MM.1S (cell line): ENCODE results near the gene RANBP10.

Experiments
- DNase-seq: peaks from one replicate; pipeline ENCODE4 v3.0.0-alpha.2; 2015
- H2AFZ ChIP-seq: fragments of 300-600 bp; sonication (generic); 2 replicates; pipeline ENCODE4 v1.6.0; 2016; ENCODE audit warnings: antibody characterized with exemption, low read length
- H3F3A ChIP-seq: fragments of 300-600 bp; sonication (generic); 2 replicates; pipeline ENCODE4 v1.6.1; 2016; ENCODE audit warnings: mild to moderate bottlenecking, antibody characterized with exemption, low read length, moderate library complexity, mixed read lengths; ENCODE audit not compliant: insufficient read depth
- H3K27ac ChIP-seq: fragments of 300-600 bp; sonication (generic); 2 replicates; pipeline ENCODE4 v1.5.1; 2016; ENCODE audit warnings: mild to moderate bottlenecking, low read length
- H3K27me3 ChIP-seq: fragments of 300-600 bp; sonication (generic); replicated peaks from 2 replicates; pipeline ENCODE4 v1.6.0; 2016; ENCODE audit warnings: low read length; ENCODE audit not compliant: insufficient read depth
- H3K36me3 ChIP-seq: fragments of 300-600 bp; sonication (generic); replicated peaks from 2 replicates; pipeline ENCODE4 v1.6.1; 2016; ENCODE audit warnings: mild to moderate bottlenecking, low read length, mixed read lengths; ENCODE audit not compliant: insufficient read depth
- H3K4me1 ChIP-seq: fragments of 300-600 bp; sonication (generic); 2 replicates; pipeline ENCODE4 v1.6.1; 2016; ENCODE audit warnings: low read length, mixed read lengths
- H3K4me2 ChIP-seq: fragments of 300-600 bp; sonication (generic); 2 replicates; pipeline ENCODE4 v1.6.0; 2016; ENCODE audit warnings: low read depth, low read length
- H3K4me3 ChIP-seq: fragments of 300-600 bp; sonication (generic); 2 replicates; pipeline ENCODE4 v1.5.1; 2016; ENCODE audit warnings: low read length, mixed read lengths
- H3K79me2 ChIP-seq: fragments of 300-600 bp; sonication (generic); 2 replicates; pipeline ENCODE4 v1.6.1; 2016; ENCODE audit warnings: mixed run types, low read length, mixed read lengths
- H3K9ac ChIP-seq: fragments of 300-600 bp; sonication (generic); 2 replicates; pipeline ENCODE4 v1.6.1; 2016; ENCODE audit warnings: low read length, mixed read lengths
- H3K9me2 ChIP-seq: fragments of 300-600 bp; sonication (generic); replicated peaks from 2 replicates; pipeline ENCODE4 v1.6.1; 2016; ENCODE audit warnings: mild to moderate bottlenecking, low read length, mixed read lengths; ENCODE audit not compliant: insufficient read depth
- H3K9me3 ChIP-seq: fragments of 300-600 bp; sonication (generic); replicated peaks from 2 replicates; pipeline ENCODE4 v1.6.1; 2016; ENCODE audit warnings: mild to moderate bottlenecking, low read length, mixed read lengths; ENCODE audit not compliant: insufficient read depth
- H4K20me1 ChIP-seq: fragments of 300-600 bp; sonication (generic); 2 replicates; pipeline ENCODE4 v1.6.1; 2016; ENCODE audit warnings: mild to moderate bottlenecking, low read length, moderate library complexity, mixed read lengths; ENCODE audit not compliant: insufficient read depth
- CTCF ChIP-seq: fragments of 300-600 bp; sonication (generic); IDR thresholded peaks from 2 replicates; pipeline ENCODE4 v1.5.1; 2016; ENCODE audit warnings: antibody characterized with exemption, low read length, mixed read lengths
- EZH2 ChIP-seq: fragments of 300-600 bp; sonication (generic); optimal IDR thresholded peaks from 2 replicates; pipeline ENCODE3; 2017; ENCODE audit warnings: low read depth, mild to moderate bottlenecking, antibody characterized with exemption, low read length, mixed read lengths
- EZH2phosphoT487 ChIP-seq: fragments of 300-600 bp; sonication (generic); IDR thresholded peaks from 2 replicates; pipeline ENCODE4 v1.6.1; 2018; ENCODE audit warnings: antibody characterized with exemption, low read length

RANBP10 gene

GRCh38 chr16:67805718-67806427 is 487 bp downstream of the RANBP10 start:
- Histone ChIP-seq H3K4me1 (peaks cover 9% of the 10 kb centered on the region), H2AFZ (peak overlapping the region; percentile 83), H3K27ac (peak overlapping the region; percentile 19; the same call in 1 of the 2 replicates), H3K4me2 (peak overlapping the region; percentile 90), H3K36me3 (no peaks in the 10 kb centered on the region), H3K9ac (peak overlapping the region; percentile 82), H3K9me2 (no peaks in the 10 kb centered on the region), H3K27me3 (no peaks in the 10 kb centered on the region), H3K4me3 (peak overlapping the region; percentile 89), H3K79me2 (peaks cover 52% of the 10 kb centered on the region), H3F3A (no peaks in the 10 kb centered on the region), H4K20me1 (no peaks in the 10 kb centered on the region), H3K9me3 (no peaks in the 10 kb centered on the region)
- no peak for TF ChIP-seq EZH2phosphoT487
- no peak for TF ChIP-seq CTCF
- TF ChIP-seq EZH2 = no peak
- no peak for DNase-seq

GRCh38 chr16:67804853-67805542 is 1.4 kb downstream of the RANBP10 start:
- no peaks in the 10 kb centered on the region for H3K27me3 ChIP-seq

DNA sequence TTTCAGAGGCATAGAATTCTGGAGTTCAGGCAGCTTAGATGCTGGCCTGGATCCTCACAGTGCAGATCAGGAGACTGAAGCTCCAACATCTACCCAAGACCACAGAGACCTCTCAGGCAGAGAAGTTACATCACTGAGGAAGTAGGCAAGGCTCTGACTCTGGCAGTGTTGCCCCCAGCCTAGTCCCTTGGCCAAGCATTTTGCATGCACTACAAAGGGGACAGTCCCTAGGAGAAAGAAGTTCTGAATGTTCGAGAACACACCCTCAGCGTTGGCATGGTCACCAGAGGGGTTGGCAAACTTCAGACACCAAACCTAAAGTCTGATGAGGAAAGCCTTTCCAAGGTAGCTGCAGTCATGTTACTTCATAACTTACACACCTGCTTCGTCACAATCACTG is 2.5 kb downstream of the RANBP10 start:
- TF ChIP-seq EZH2phosphoT487 = no peak
- TF ChIP-seq CTCF = no peak
- no peak for TF ChIP-seq EZH2
- Histone ChIP-seq H3K27me3 (no peaks in the 10 kb centered on the region), H3F3A (no peaks in the 10 kb centered on the region), H3K4me3 (no peak overlapping the region), H3K9ac (no peak overlapping the region), H3K4me1 (peaks cover 9% of the 10 kb centered on the region), H4K20me1 (no peaks in the 10 kb centered on the region), H3K79me2 (peaks cover 68% of the 10 kb centered on the region), H2AFZ (no peak overlapping the region), H3K9me3 (no peaks in the 10 kb centered on the region), H3K36me3 (no peaks in the 10 kb centered on the region), H3K27ac (no peak overlapping the region), H3K4me2 (no peak overlapping the region), H3K9me2 (no peaks in the 10 kb centered on the region)
- DNase-seq = no peak

More at GRCh38 chr16:67804853-67805542, 1.4 kb downstream of the RANBP10 start:
- peaks cover 61% of the 10 kb centered on the region for H3K79me2 ChIP-seq
- no peak for DNase-seq
- H4K20me1 ChIP-seq = no peaks in the 10 kb centered on the region
- H2AFZ ChIP-seq = no peak overlapping the region
- no peaks in the 10 kb centered on the region for H3K9me2 ChIP-seq
- H3K36me3 ChIP-seq = no peaks in the 10 kb centered on the region
- no peak for TF ChIP-seq EZH2
- TF ChIP-seq EZH2phosphoT487 = no peak
- no peak for TF ChIP-seq CTCF
- no peaks in the 10 kb centered on the region for H3F3A ChIP-seq
- peak overlapping the region; percentile 33; the same call in 1 of the 2 replicates for H3K27ac ChIP-seq
- peak overlapping the region; percentile 82 for H3K9ac ChIP-seq
- H3K4me1 ChIP-seq = peaks cover 9% of the 10 kb centered on the region
- H3K4me2 ChIP-seq = peak overlapping the region; percentile 90
- H3K4me3 ChIP-seq = peak overlapping the region; percentile 89
- no peaks in the 10 kb centered on the region for H3K9me3 ChIP-seq
